H1 (cell line): ENCODE results near the gene MKX. TPM values are rescaled to one million over a fixed set of nuclear protein-coding genes. Genes with fewer than 3 reads are reported as not detected.

ENCODE experiments used
- CTCF ChIA-PET: fragments of 300-600 bp; sonication (Branson Sonifier 250); formaldehyde crosslinking; loops from one replicate; lab custom pipeline; 2021; ENCODE audit not compliant: partially characterized antibody; lab: Charles Lee
- POLR2A ChIA-PET: fragments of 300-600 bp; sonication (Branson Sonifier 250); formaldehyde crosslinking; loops from one replicate; lab custom pipeline; 2021; ENCODE audit warnings: inconsistent platforms; ENCODE audit not compliant: partially characterized antibody; lab: Charles Lee
- DNase-seq, 2 experiments: peaks; one replicate each; pipeline versions ENCODE4 v3.0.0 to v3.0.0-alpha.2; 2010 to 2022; ENCODE audit warnings: low spot score in 2 of 2, low read depth in 1 of 2, mixed read lengths in 1 of 2
- FAIRE-seq: peaks from 2 replicates; lab custom pipeline; 2011; peaks lifted over from hg19 to GRCh38; lab: Jason Lieb, UNC
- H2AFZ ChIP-seq: 2 replicates; pipeline ENCODE4 v1.8.1; 2012; ENCODE audit warnings: low read length, inconsistent platforms
- H2AK5ac ChIP-seq: 2 replicates; pipeline ENCODE4 v1.6.1; 2013; ENCODE audit warnings: low read depth, low read length
- H2BK120ac ChIP-seq: replicated peaks from 2 replicates; pipeline ENCODE3; 2013; ENCODE audit warnings: low read depth, low read length, inconsistent platforms
- H2BK12ac ChIP-seq: 2 replicates; pipeline ENCODE4 v1.6.1; 2013; ENCODE audit warnings: low read depth, low read length
- H2BK15ac ChIP-seq: 2 replicates; pipeline ENCODE4 v1.6.1; 2013; ENCODE audit warnings: low read length
- H2BK20ac ChIP-seq: 2 replicates; pipeline ENCODE4 v1.6.1; 2013; ENCODE audit warnings: low read length
- H2BK5ac ChIP-seq: 2 replicates; pipeline ENCODE4 v1.6.1; 2013; ENCODE audit warnings: low read depth, low read length
- H3K14ac ChIP-seq: 2 replicates; pipeline ENCODE4 v1.6.1; 2013; ENCODE audit warnings: inconsistent platforms; ENCODE audit not compliant: insufficient read length
- H3K18ac ChIP-seq: 2 replicates; pipeline ENCODE4 v1.6.1; 2013; ENCODE audit warnings: low read length; ENCODE audit errors: extremely low read depth
- H3K23ac ChIP-seq: 2 replicates; pipeline ENCODE4 v1.6.1; 2013; ENCODE audit warnings: inconsistent platforms; ENCODE audit not compliant: insufficient read length
- H3K23me2 ChIP-seq: 2 replicates; pipeline ENCODE4 v1.6.1; 2013; ENCODE audit warnings: low read depth, low read length
- H3K27ac ChIP-seq: 2 replicates; pipeline ENCODE4 v1.6.1; 2011; ENCODE audit warnings: low read depth, low read length, inconsistent platforms
- H3K27me3 ChIP-seq, 4 experiments: replicated peaks in 1 of 4; 1 replicate in 1 of 4; 2 replicates in 3 of 4; pipeline versions ENCODE4 v1.6.1 to v1.8.1; 2011 to 2013; ENCODE audit warnings: low read length in 3 of 4, mild to moderate bottlenecking in 3 of 4, inconsistent platforms in 2 of 4, mixed read lengths in 2 of 4, moderate library complexity in 1 of 4; ENCODE audit not compliant: control insufficient read depth in 3 of 4, insufficient read depth in 3 of 4; ENCODE audit errors: extremely low read depth in 1 of 4
- H3K36me3 ChIP-seq, 4 experiments: 2 replicates each; pipeline versions ENCODE4 v1.6.1 to v1.8.1; 2011 to 2013; ENCODE audit warnings: mild to moderate bottlenecking in 4 of 4, low read length in 3 of 4, moderate library complexity in 2 of 4, control low read depth in 1 of 4, inconsistent platforms in 1 of 4; ENCODE audit not compliant: insufficient read depth in 4 of 4, control insufficient read depth in 2 of 4
- H3K4ac ChIP-seq: replicated peaks from 2 replicates; pipeline ENCODE3; 2013; ENCODE audit warnings: low read length, low read depth, mixed read lengths, inconsistent platforms; ENCODE audit not compliant: insufficient read length
- H3K4me1 ChIP-seq, 4 experiments: replicated peaks in 1 of 4; 1 replicate in 1 of 4; 2 replicates in 3 of 4; pipeline versions ENCODE4 v1.6.1 to v1.8.1; 2011 to 2013; ENCODE audit warnings: low read length in 3 of 4, inconsistent platforms in 2 of 4, mixed read lengths in 1 of 4; ENCODE audit not compliant: insufficient read depth in 4 of 4, control insufficient read depth in 3 of 4
- H3K4me2 ChIP-seq, 2 experiments: 2 replicates each; pipeline versions ENCODE4 v1.6.1 to v1.8.1; 2011 to 2013; ENCODE audit warnings: low read depth in 2 of 2, low read length in 2 of 2, control low read depth in 1 of 2, inconsistent platforms in 1 of 2, mild to moderate bottlenecking in 1 of 2; ENCODE audit not compliant: insufficient read depth in 1 of 2
- H3K4me3 ChIP-seq, 4 experiments: fragments of 200-600, 300-600 bp in 1 of 4; sonication (generic), shearing (Covaris generic), sonication (Bioruptor Twin) in 1 of 4; 2 replicates each; pipeline versions ENCODE4 v1.5.1 to v1.8.1; 2011 to 2016; ENCODE audit warnings: low read length in 4 of 4, low read depth in 3 of 4, control low read depth in 2 of 4, inconsistent platforms in 2 of 4, mild to moderate bottlenecking in 2 of 4, mixed read lengths in 1 of 4, moderate library complexity in 1 of 4; ENCODE audit not compliant: insufficient read depth in 2 of 4; ENCODE audit errors: extremely low read depth in 1 of 4
- H3K56ac ChIP-seq: replicated peaks from 2 replicates; pipeline ENCODE3; 2013; ENCODE audit warnings: low read depth, mild to moderate bottlenecking, mixed read lengths, low read length, inconsistent platforms; ENCODE audit not compliant: insufficient read length
- H3K79me1 ChIP-seq: 2 replicates; pipeline ENCODE4 v1.6.1; 2013; ENCODE audit warnings: low read depth, low read length, control low read depth
- H3K79me2 ChIP-seq, 2 experiments: 2 replicates each; pipeline versions ENCODE4 v1.6.1 to v1.8.1; 2012 to 2013; ENCODE audit warnings: low read length in 2 of 2, mild to moderate bottlenecking in 2 of 2, inconsistent platforms in 1 of 2; ENCODE audit not compliant: insufficient read depth in 2 of 2, control insufficient read depth in 1 of 2
- H3K9ac ChIP-seq, 4 experiments: replicated peaks in 1 of 4; 1 replicate in 1 of 4; 2 replicates in 3 of 4; pipeline versions ENCODE4 v1.6.1 to v1.8.1; 2011 to 2013; ENCODE audit warnings: low read depth in 3 of 4, low read length in 3 of 4, control low read depth in 2 of 4, mild to moderate bottlenecking in 2 of 4, moderate library complexity in 2 of 4, inconsistent platforms in 1 of 4; ENCODE audit errors: extremely low read depth in 1 of 4
- H3K9me3 ChIP-seq, 2 experiments: 2 replicates each; pipeline versions ENCODE4 v1.6.1 to v1.8.1; 2012 to 2013; ENCODE audit warnings: mild to moderate bottlenecking in 2 of 2, moderate library complexity in 2 of 2, control low read depth in 1 of 2, inconsistent platforms in 1 of 2, low read depth in 1 of 2, low read length in 1 of 2, mixed read lengths in 1 of 2; ENCODE audit not compliant: insufficient read depth in 2 of 2
- H4K20me1 ChIP-seq, 2 experiments: replicated peaks in 1 of 2; 2 replicates each; pipeline versions ENCODE3 to v1.8.1; 2011 to 2013; ENCODE audit warnings: inconsistent platforms in 2 of 2, low read length in 2 of 2, mild to moderate bottlenecking in 1 of 2; ENCODE audit not compliant: insufficient read depth in 2 of 2, control insufficient read depth in 1 of 2
- H4K5ac ChIP-seq: 2 replicates; pipeline ENCODE4 v1.6.1; 2013; ENCODE audit warnings: low read length, low read depth, mixed read lengths, inconsistent platforms; ENCODE audit not compliant: insufficient read length
- H4K8ac ChIP-seq: 2 replicates; pipeline ENCODE4 v1.8.0; 2013; ENCODE audit warnings: mild to moderate bottlenecking, moderate library complexity, low read length, inconsistent platforms; ENCODE audit not compliant: insufficient read depth; ENCODE audit errors: extremely low read depth
- H4K91ac ChIP-seq: replicated peaks from 2 replicates; pipeline ENCODE3; 2013; ENCODE audit warnings: low read length, mixed read lengths, inconsistent platforms; ENCODE audit not compliant: insufficient read length
- BACH1 ChIP-seq: IDR thresholded peaks from 2 replicates; pipeline ENCODE4 v1.6.1; 2012; ENCODE audit warnings: low read length, improper control_type of control experiment
- BCL11A ChIP-seq, 2 experiments: IDR thresholded peaks; one replicate each; pipeline ENCODE4 v1.6.1; 2011; ENCODE audit warnings: low read depth in 2 of 2, low read length in 2 of 2, mild to moderate bottlenecking in 2 of 2
- CBX5 ChIP-seq: fragments of 300-800, 300-1000 bp; sonication (generic); IDR thresholded peaks from 2 replicates; pipeline ENCODE4 v1.7.1; 2016; ENCODE audit warnings: antibody characterized with exemption, low read length, low read depth
- EP300 ChIP-seq, 2 experiments: IDR thresholded peaks; 1 replicate in 1 of 2; 2 replicates in 1 of 2; pipeline ENCODE4 v1.6.1; 2011 to 2012; ENCODE audit warnings: low read depth in 2 of 2, low read length in 2 of 2, mild to moderate bottlenecking in 2 of 2, borderline replicate concordance in 1 of 2, inconsistent platforms in 1 of 2, moderate library complexity in 1 of 2
- FOSL1 ChIP-seq: IDR thresholded peaks from 2 replicates; pipeline ENCODE4 v1.6.1; 2011; ENCODE audit warnings: mild to moderate bottlenecking, low read depth, low read length, moderate library complexity; ENCODE audit not compliant: insufficient read depth
- GABPA ChIP-seq: IDR thresholded peaks from 2 replicates; pipeline ENCODE4 v1.6.1; 2011; ENCODE audit warnings: mild to moderate bottlenecking, low read length, moderate library complexity, borderline replicate concordance; ENCODE audit not compliant: insufficient read depth
- HDAC2 ChIP-seq, 2 experiments: fragments of 300-600 bp in 1 of 2; sonication (generic) in 1 of 2; IDR thresholded peaks; 2 replicates each; pipeline ENCODE4 v1.6.1; 2011 to 2012; ENCODE audit warnings: low read depth in 2 of 2, low read length in 2 of 2, mild to moderate bottlenecking in 2 of 2, moderate library complexity in 2 of 2, borderline replicate concordance in 1 of 2, inconsistent platforms in 1 of 2
- NANOG ChIP-seq: IDR thresholded peaks from 2 replicates; pipeline ENCODE4 v1.6.1; 2011; ENCODE audit warnings: low read length, low read depth, mild to moderate bottlenecking, inconsistent platforms; ENCODE audit not compliant: insufficient read depth, poor library complexity, severe bottlenecking
- SIN3A ChIP-seq, 2 experiments: IDR thresholded peaks in 1 of 2; conservative IDR thresholded peaks in 1 of 2; 2 replicates each; pipeline ENCODE4 v1.6.1; 2011 to 2012; ENCODE audit warnings: low read length in 2 of 2, improper control_type of control experiment in 1 of 2, low read depth in 1 of 2, mild to moderate bottlenecking in 1 of 2
- SP2 ChIP-seq: IDR thresholded peaks from 2 replicates; pipeline ENCODE4 v1.6.1; 2012; ENCODE audit warnings: mild to moderate bottlenecking, low read length, inconsistent platforms
- SRF ChIP-seq: IDR thresholded peaks from 2 replicates; pipeline ENCODE4 v1.6.1; 2011; ENCODE audit warnings: mild to moderate bottlenecking, low read depth, low read length, moderate library complexity
- TCF12 ChIP-seq: IDR thresholded peaks from 2 replicates; pipeline ENCODE4 v1.6.1; 2011; ENCODE audit warnings: low read depth, mild to moderate bottlenecking, low read length
- WGBS, 2 experiments: shearing (Covaris generic) in 1 of 2; methylation state at CpG; one replicate each; pipeline versions ENCODE4 v1.1.6 to v1.1.7; 2013 to 2015; ENCODE audit warnings: low lambda C conversion rate in 2 of 2, mixed read lengths in 2 of 2, inconsistent platforms in 1 of 2, low coverage in 1 of 2, missing lambda C conversion rate in 1 of 2; ENCODE audit not compliant: insufficient replicate concordance in 2 of 2, insufficient coverage in 1 of 2, insufficient read length in 1 of 2; ENCODE audit errors: extremely low coverage in 1 of 2, missing lambda C conversion rate in 1 of 2; 5-methylcytosine and 5-hydroxymethylcytosine counted together
- polyA plus RNA-seq, 7 experiments: library from polyadenylated mRNA; depleted of rRNA in 3 of 7; stranded (reverse) in 5 of 7; unstranded in 2 of 7; fragments of >200 nt in 5 of 7; fragments of 200-250 nt in 2 of 7; gene quantifications; 1 replicate in 5 of 7; 2 replicates in 1 of 7; 4 replicates in 1 of 7; pipeline versions ENCODE4 v1.2.1 to v1.2.3, GENCODE V29; 2011 to 2013; ENCODE audit warnings: missing spikeins in 2 of 7, mixed read lengths in 2 of 7
- total RNA-seq: library from RNA; stranded (reverse); fragmentation: NEBNext Ultra II Directional; extraction: Animal tissue kit (Norgen Biotek cat#: 25700); gene quantifications from 2 replicates; pipeline ENCODE4 v1.2.1, GENCODE V29; 2021
- TF ChIP-seq, protein P1 (sequence below): IDR thresholded peaks from 2 replicates; pipeline ENCODE4 v1.6.1; 2012; ENCODE audit warnings: inconsistent platforms

Gene MKX
- total and polyA plus RNA-seq, 2 of the 8 experiments (the other 6 are each of a cell fraction or from before 2014, with no cell fraction given), result 0.21 to 1.3 TPM

DNA sequence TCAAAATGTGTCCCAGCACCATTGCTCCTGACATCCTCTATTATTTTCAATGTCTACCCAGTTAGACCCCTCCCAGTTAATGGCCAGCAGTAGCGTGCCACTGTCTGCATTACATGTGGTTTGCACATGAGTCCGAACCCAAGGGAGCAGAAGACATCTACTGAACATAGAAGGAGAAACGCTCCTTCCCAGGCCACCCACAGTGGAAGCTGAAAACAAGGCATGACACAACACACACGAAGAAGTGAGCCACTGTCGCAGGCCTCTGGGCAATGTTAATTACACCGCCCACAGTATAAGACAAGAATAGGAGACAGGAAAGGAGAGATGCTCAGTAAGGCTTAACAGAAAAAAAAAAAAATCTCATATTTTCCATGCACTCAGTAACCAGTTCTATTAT, 50.5 kb downstream of the MKX start:
- no peak overlapping the region for H3K56ac ChIP-seq
- H2AFZ ChIP-seq, result no peak overlapping the region
- H3K4me1 ChIP-seq, result no peaks in the 10 kb centered on the region
- H3K9me3 ChIP-seq, result no peaks in the 10 kb centered on the region
- 94% methylated on average over 6 of the region's 6 CpGs; no CpG with 5 or more reads in 1 of the 2 experiments for WGBS, 2 experiments
- no peak overlapping the region for H4K5ac ChIP-seq
- no peak for DNase-seq
- H3K4ac ChIP-seq, result no peak overlapping the region
- no peak overlapping the region for H3K23ac ChIP-seq
- no peaks in the 10 kb centered on the region for H3K79me1 ChIP-seq
- H3K36me3 ChIP-seq, result no peaks in the 10 kb centered on the region
- H3K79me2 ChIP-seq, result no peaks in the 10 kb centered on the region
- H4K8ac ChIP-seq, result no peak overlapping the region
- no peak overlapping the region for H2BK12ac ChIP-seq
- H2BK15ac ChIP-seq, result no peak overlapping the region
- H3K27me3 ChIP-seq, result no peaks in the 10 kb centered on the region
- no peak overlapping the region for H2BK5ac ChIP-seq
- H2AK5ac ChIP-seq, result no peak overlapping the region
- H3K9ac ChIP-seq, result no peak overlapping the region
- no peak overlapping the region for H3K4me3 ChIP-seq
- H2BK120ac ChIP-seq, result no peak overlapping the region
- H2BK20ac ChIP-seq, result no peak overlapping the region
- POLR2A ChIA-PET, result interaction anchor here (0.6 kb wide), 1 partner anchor 368 kb away, joined by 4 read pairs; no protein-coding TSS in a partner anchor
- H4K20me1 ChIP-seq, result no peaks in the 10 kb centered on the region
- H4K91ac ChIP-seq, result no peak overlapping the region
- no peaks in the 10 kb centered on the region for H3K23me2 ChIP-seq
- no peak overlapping the region for H3K4me2 ChIP-seq
- no peak for FAIRE-seq
- CTCF ChIA-PET, result interaction anchor here (0.6 kb wide), 1 partner anchor 15 kb away, joined by 3 read pairs; no protein-coding TSS in a partner anchor
- H3K27ac ChIP-seq, result no peak overlapping the region
- no peak overlapping the region for H3K14ac ChIP-seq
- no peak overlapping the region for H3K18ac ChIP-seq
- TF ChIP-seq HDAC2 (IDR thresholded peaks at IDR 0.05; ENCODE audit: borderline replicate concordance in 1 of 2, low read depth in 2 of 2, low read length in 2 of 2) (no peak), SRF (no peak), GABPA (no peak), NANOG (no peak), SIN3A (conservative IDR thresholded peaks at IDR 0.05 in 1 of 2, IDR thresholded peaks at IDR 0.05 in 1 of 2; ENCODE audit: low read depth in 1 of 2, low read length in 2 of 2) (no peak), TCF12 (no peak), BCL11A (IDR thresholded peaks at IDR 0.05; ENCODE audit: low read depth in 2 of 2, low read length in 2 of 2) (no peak), CBX5 (no peak), SP2 (no peak), FOSL1 (no peak), BACH1 (no peak), EP300 (IDR thresholded peaks at IDR 0.05; ENCODE audit: borderline replicate concordance in 1 of 2, low read depth in 2 of 2, low read length in 2 of 2) (no peak)
- TF ChIP-seq, protein P1, sequence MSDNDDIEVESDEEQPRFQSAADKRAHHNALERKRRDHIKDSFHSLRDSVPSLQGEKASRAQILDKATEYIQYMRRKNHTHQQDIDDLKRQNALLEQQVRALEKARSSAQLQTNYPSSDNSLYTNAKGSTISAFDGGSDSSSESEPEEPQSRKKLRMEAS, result no peak
